Psoas muscle (tissue), 8 donors: Measurements from ENCODE around the gene EEF1A1. TPM values are rescaled to one million over a fixed set of nuclear protein-coding genes. Genes with fewer than 3 reads are reported as not detected.

Source experiments
- ATAC-seq, 4 donors: fragments of 200-7000 bp; cut with Tn5 transposase; one replicate each; pipeline ENCODE4 v1.9.1; 2020; ENCODE audit warnings: moderate library complexity in 3 of 4, mild to moderate bottlenecking in 2 of 4
- DNase-seq, 2 donors: peaks; one replicate each; pipeline ENCODE4 v3.0.0-alpha.2; 2020
- H3K27ac ChIP-seq: fragments of 200-600 bp; one replicate; pipeline ENCODE4 v1.8.0; 2022
- H3K27me3 ChIP-seq, 3 donors: fragments of 200-600 bp in 1 of 3; one replicate each; pipeline versions ENCODE4 v1.6.1 to v1.8.0; 2013 to 2022; ENCODE audit warnings: low read length in 2 of 3, mild to moderate bottlenecking in 2 of 3, moderate library complexity in 1 of 3; ENCODE audit not compliant: insufficient read depth in 3 of 3
- H3K36me3 ChIP-seq, 2 donors: fragments of 200-600 bp in 1 of 2; one replicate each; pipeline versions ENCODE4 v1.6.1 to v1.8.0; 2013 to 2022; ENCODE audit warnings: low read depth in 1 of 2, mild to moderate bottlenecking in 1 of 2, moderate library complexity in 1 of 2; ENCODE audit not compliant: insufficient read depth in 1 of 2
- H3K4me1 ChIP-seq: fragments of 200-600 bp; one replicate; pipeline ENCODE4 v1.8.0; 2022
- H3K4me3 ChIP-seq: fragments of 200-600 bp; one replicate; pipeline ENCODE4 v1.8.0; 2022; ENCODE audit warnings: mild to moderate bottlenecking
- H3K9me3 ChIP-seq: fragments of 200-600 bp; one replicate; pipeline ENCODE4 v1.8.0; 2022
- CTCF ChIP-seq: fragments of 200-600 bp; IDR thresholded peaks from one replicate; pipeline ENCODE4 v1.8.0; 2022; ENCODE audit warnings: antibody characterized with exemption
- WGBS, 3 donors: extraction: QIAGEN DNeasy Blood & Tissue Kit; methylation state at CpG; one replicate each; pipeline versions ENCODE4 v1.1.6 to v1.1.7; 2013; 5-methylcytosine and 5-hydroxymethylcytosine counted together
- intact Hi-C, 2 donors: fragments of 100-400 bp; cut with DNase I; formaldehyde crosslinking; loops; one replicate each; pipeline versions ENCODE4 v1.11.0 to v1.14.2; 2022
- polyA plus RNA-seq, 3 donors: library from polyadenylated mRNA; stranded (reverse); fragments of 200-250 nt; gene quantifications; one replicate each; pipeline ENCODE4 v1.2.3, GENCODE V29; 2013
- total RNA-seq, 4 donors: library from RNA; stranded (reverse); fragmentation: NEBNext Ultra II Directional in 2 of 4; extraction: Animal tissue kit (Norgen Biotek cat#: 25700) in 2 of 4; gene quantifications; one replicate each; pipeline versions ENCODE4 v1.2.1 to v1.2.4, GENCODE V29; 2021 to 2023
- donor health status: healthy with polysubstance abuse.
- donor health status: DM: no; HTN: no; CAD: no; lungs with moderate emphysema.
- donor health status: Bipolar disorder and iron deficiency.
- donor health status: healthy.
- donor health status: DM: yes; HTN: yes; CAD: no.
- donor health status: DM: no; HTN: no; CAD: no.
- donor health status: DM: no; HTN: no; CAD: no.
- donor health status: DM: yes; HTN: yes; CAD: no.

Gene EEF1A1
- total and polyA plus RNA-seq, 7 donors = 541 to 2,379 (median 851) TPM

GRCh38 chr6:73537677-73538076 lies 16.8 kb upstream of the EEF1A1 start:
- no peaks in the 10 kb centered on the region for H3K36me3 ChIP-seq
- H3K27ac ChIP-seq = no peak overlapping the region
- no peak overlapping the region for H3K4me3 ChIP-seq
- H3K27me3 ChIP-seq = no peaks in the 10 kb centered on the region
- WGBS, 3 donors = 68 to 82% (median 82%) methylated on average over 3 of the region's 3 CpGs
- DNase-seq (no peak), ATAC-seq (no peak)
- no peaks in the 10 kb centered on the region for H3K9me3 ChIP-seq
- H3K4me1 ChIP-seq = no peaks in the 10 kb centered on the region
- intact Hi-C loops = no loop called here
- TF ChIP-seq CTCF = no peak

GRCh38 chr6:73534628-73535027 lies 13.8 kb upstream of the EEF1A1 start:
- H3K4me3 ChIP-seq = no peak overlapping the region
- H3K27me3 ChIP-seq = peaks cover 0 to 10% (median 0%) of the 10 kb centered on the region in 3 donors
- no peak for TF ChIP-seq CTCF
- no peaks in the 10 kb centered on the region for H3K4me1 ChIP-seq
- DNase-seq (no peak), ATAC-seq (no peak)
- WGBS, 3 donors = 77 to 84% (median 83%) methylated on average over 2 of the region's 2 CpGs
- no peaks in the 10 kb centered on the region for H3K36me3 ChIP-seq
- no peak overlapping the region for H3K27ac ChIP-seq
- intact Hi-C loops = no loop called here
- no peaks in the 10 kb centered on the region for H3K9me3 ChIP-seq

- H3K27ac ChIP-seq = no peak overlapping the region
These were observed 11.5 kb upstream of the EEF1A1 start for GRCh38 chr6:73532293-73532692.

GRCh38 chr6:73528897-73529296 lies 8.1 kb upstream of the EEF1A1 start:
- no peaks in the 10 kb centered on the region for H3K9me3 ChIP-seq
- intact Hi-C loops = no loop called here

More at GRCh38 chr6:73532293-73532692, 11.5 kb upstream of the EEF1A1 start:
- peaks cover 0 to 11% (median 4%) of the 10 kb centered on the region in 3 donors for H3K27me3 ChIP-seq
- intact Hi-C loops = no loop called here
- no peak for TF ChIP-seq CTCF
- no peaks in the 10 kb centered on the region for H3K4me1 ChIP-seq
- no peak overlapping the region for H3K4me3 ChIP-seq
- H3K9me3 ChIP-seq = no peaks in the 10 kb centered on the region
- no peak for DNase-seq
- no peak for ATAC-seq
- WGBS, 3 donors = 90 to 94% (median 91%) methylated on average over 3 of the region's 3 CpGs
- no peaks in the 10 kb centered on the region for H3K36me3 ChIP-seq

More at GRCh38 chr6:73528897-73529296, 8.1 kb upstream of the EEF1A1 start:
- ATAC-seq (no peak), DNase-seq (no peak)
- H3K27ac ChIP-seq = no peak overlapping the region
- peaks cover 0 to 38% (median 4%) of the 10 kb centered on the region in 3 donors for H3K27me3 ChIP-seq
- TF ChIP-seq CTCF = no peak
- H3K4me1 ChIP-seq = no peaks in the 10 kb centered on the region
- WGBS, 3 donors = 77 to 82% (median 80%) methylated on average over 7 of the region's 7 CpGs
- no peak overlapping the region for H3K4me3 ChIP-seq
- no peaks in the 10 kb centered on the region for H3K36me3 ChIP-seq
